Measurements from ENCODE around the gene FAXDC2. TPM values are rescaled to one million over a fixed set of nuclear protein-coding genes. Genes with fewer than 3 reads are reported as not detected.
"Not testable (repeated sequence)": the region's sequence is repeated elsewhere in the genome, so short reads cannot be mapped to it uniquely, and the experiment has no call there.

FAXDC2 gene
- total RNA-seq, 2 experiments from 2014 or later = 0.10 to 0.13 TPM

DNA sequence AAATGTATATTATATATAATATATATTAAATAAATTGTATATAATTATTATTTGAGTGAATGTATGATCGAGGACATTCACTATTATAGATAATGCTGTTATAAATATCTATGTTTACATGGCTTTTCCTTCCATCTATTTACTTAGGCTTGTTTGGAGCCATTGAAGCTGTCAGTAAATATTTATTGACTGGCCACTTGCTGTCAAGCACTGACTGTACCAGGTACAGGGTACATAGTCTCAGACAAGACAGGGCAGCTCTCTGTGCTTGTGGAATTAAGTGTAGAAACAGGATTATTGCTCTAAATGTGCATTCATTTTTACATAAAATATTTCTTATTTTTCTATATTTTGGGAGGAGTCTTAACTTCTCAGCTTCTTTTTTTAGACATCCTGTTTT, 16.4 kb downstream of the FAXDC2 start:
- no peak overlapping the region for H2AFZ ChIP-seq (ENCODE audit: low read length)
- H3K9me2 ChIP-seq (ENCODE audit: insufficient read depth, low read length) = no peaks in the 10 kb centered on the region
- H3K79me2 ChIP-seq (ENCODE audit: insufficient read depth, low read depth, low read length) = no peaks in the 10 kb centered on the region
- no peak overlapping the region for H3K4me2 ChIP-seq (ENCODE audit: low read length)
- no peak overlapping the region for H3K4me3 ChIP-seq (ENCODE audit: low read depth, low read length, poor library complexity, severe bottlenecking)
- H4K20me1 ChIP-seq (ENCODE audit: insufficient read depth, low read length) = no peaks in the 10 kb centered on the region
- intact Hi-C loops (cut with micrococcal nuclease; ENCODE audit: unreplicated experiment) = no loop called here
- no peak overlapping the region for H3K27ac ChIP-seq (ENCODE audit: low read depth, low read length, poor library complexity, severe bottlenecking)
- BruUV-seq (replicated peaks) = no TSS peak
- no peaks in the 10 kb centered on the region for H3K4me1 ChIP-seq (ENCODE audit: insufficient read depth, low read length, poor library complexity, severe bottlenecking)
- TF ChIP-seq CTCF (conservative IDR thresholded peaks at IDR 0.05; ENCODE audit: low read length) (no peak), EZH2phosphoT487 (IDR thresholded peaks at IDR 0.05; ENCODE audit: borderline replicate concordance, low read depth, low read length) (no peak)
- ChIA-PET CTCF (ENCODE audit: unreplicated experiment) (interaction anchor here (0.6 kb wide), 1 partner anchor 185 kb away, joined by 4 read pairs; no protein-coding TSS in a partner anchor), POLR2A (interaction anchor here (0.9 to 1.4 kb wide), 2 partner anchors 23 to 42 kb away, joined by 3 to 4 read pairs; no protein-coding TSS in a partner anchor)
- H3K36me3 ChIP-seq (ENCODE audit: insufficient read depth, low read length) = peaks cover 41% of the 10 kb centered on the region
- DNase-seq (ENCODE audit: low spot score) = no peak
- no peaks in the 10 kb centered on the region for H3K9me3 ChIP-seq (ENCODE audit: low read length)

DNA sequence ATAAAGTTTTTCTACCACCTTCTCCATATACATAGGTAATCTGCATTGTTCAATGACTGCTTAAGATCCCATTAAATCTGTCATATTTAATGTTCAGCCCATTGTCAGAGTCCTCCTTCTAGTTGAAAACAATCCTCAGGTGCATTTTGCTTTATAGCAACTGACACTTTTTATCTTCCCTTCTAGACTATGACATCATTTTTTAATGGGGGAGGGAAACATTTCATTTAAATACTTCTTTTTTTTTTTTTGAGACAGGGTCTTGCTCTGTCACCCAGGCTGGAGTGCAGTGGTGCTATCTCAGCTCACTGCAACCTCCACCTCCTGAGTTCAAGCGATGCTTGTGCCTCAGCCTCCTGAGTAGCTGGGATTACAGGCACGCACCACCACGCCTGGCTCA, 17.6 kb downstream of the FAXDC2 start:
- H3K9me3 ChIP-seq (ENCODE audit: low read length); H3K4me3 ChIP-seq (ENCODE audit: low read depth, low read length, poor library complexity, severe bottlenecking); H2AFZ ChIP-seq (ENCODE audit: low read length); CTCF ChIA-PET (ENCODE audit: unreplicated experiment); H3K4me1 ChIP-seq (ENCODE audit: insufficient read depth, low read length, poor library complexity, severe bottlenecking); H3K4me2 ChIP-seq (ENCODE audit: low read length); H3K79me2 ChIP-seq (ENCODE audit: insufficient read depth, low read depth, low read length); intact Hi-C loops (cut with micrococcal nuclease; ENCODE audit: unreplicated experiment); BruUV-seq (replicated peaks); DNase-seq (ENCODE audit: low spot score); H4K20me1 ChIP-seq (ENCODE audit: insufficient read depth, low read length); H3K9me2 ChIP-seq (ENCODE audit: insufficient read depth, low read length); H3K27ac ChIP-seq (ENCODE audit: low read depth, low read length, poor library complexity, severe bottlenecking): not testable (repeated sequence)
- H3K36me3 ChIP-seq (ENCODE audit: insufficient read depth, low read length) = peaks cover 52% of the 10 kb centered on the region
- POLR2A ChIA-PET = interaction anchor here (0.5 kb wide), 1 partner anchor 20 kb away, joined by 3 read pairs; no protein-coding TSS in a partner anchor

- CTCF ChIA-PET (ENCODE audit: unreplicated experiment) = no interaction called here
- intact Hi-C loops (cut with micrococcal nuclease; ENCODE audit: unreplicated experiment) = no loop called here
Measured at GRCh38 chr5:154831451-154831850, 19.0 kb downstream of the FAXDC2 start.

More at GRCh38 chr5:154831451-154831850, 19.0 kb downstream of the FAXDC2 start:
- no peak for TF ChIP-seq EZH2phosphoT487 (IDR thresholded peaks at IDR 0.05; ENCODE audit: borderline replicate concordance, low read depth, low read length)
- no peak for TF ChIP-seq CTCF (conservative IDR thresholded peaks at IDR 0.05; ENCODE audit: low read length)
- Histone ChIP-seq H3K79me2 (ENCODE audit: insufficient read depth, low read depth, low read length) (no peaks in the 10 kb centered on the region), H3K9me3 (ENCODE audit: low read length) (no peaks in the 10 kb centered on the region), H3K27ac (ENCODE audit: low read depth, low read length, poor library complexity, severe bottlenecking) (no peak overlapping the region), H3K9me2 (ENCODE audit: insufficient read depth, low read length) (no peaks in the 10 kb centered on the region), H3K36me3 (ENCODE audit: insufficient read depth, low read length) (peaks cover 60% of the 10 kb centered on the region), H4K20me1 (ENCODE audit: insufficient read depth, low read length) (no peaks in the 10 kb centered on the region), H2AFZ (ENCODE audit: low read length) (no peak overlapping the region), H3K4me1 (ENCODE audit: insufficient read depth, low read length, poor library complexity, severe bottlenecking) (no peaks in the 10 kb centered on the region), H3K4me2 (ENCODE audit: low read length) (no peak overlapping the region), H3K4me3 (ENCODE audit: low read depth, low read length, poor library complexity, severe bottlenecking) (no peak overlapping the region)
- DNase-seq (ENCODE audit: low spot score) = no peak
- POLR2A ChIA-PET = interaction anchor here (0.5 kb wide), 1 partner anchor 199 kb away, joined by 5 read pairs; no protein-coding TSS in a partner anchor
- no TSS peak for BruUV-seq (replicated peaks)

Data from OCI-LY7 (cell line).